H9 (cell line): Measurements from ENCODE around the gene RUNX1. TPM values are rescaled to one million over a fixed set of nuclear protein-coding genes. Genes with fewer than 3 reads are reported as not detected.

ENCODE experiments used
- DNase-seq: peaks from one replicate; pipeline ENCODE4 v3.0.0-alpha.2; 2017
- H2AFZ ChIP-seq: one replicate; pipeline ENCODE4 v1.6.1; 2013; ENCODE audit warnings: mild to moderate bottlenecking, low read length, control low read depth, moderate library complexity
- H2AK5ac ChIP-seq: 2 replicates; pipeline ENCODE4 v1.6.1; 2013; ENCODE audit warnings: low read length, control low read depth, mixed read lengths; ENCODE audit not compliant: insufficient read length
- H2BK120ac ChIP-seq: one replicate; pipeline ENCODE4 v1.6.1; 2013; ENCODE audit warnings: low read depth, mild to moderate bottlenecking, low read length, control low read depth, inconsistent platforms; ENCODE audit not compliant: poor library complexity, severe bottlenecking
- H2BK12ac ChIP-seq: 2 replicates; pipeline ENCODE4 v1.6.1; 2013; ENCODE audit warnings: low read length, control low read depth, mixed read lengths, low read depth; ENCODE audit not compliant: insufficient read length
- H2BK15ac ChIP-seq: 2 replicates; pipeline ENCODE4 v1.6.1; 2013; ENCODE audit warnings: low read depth, low read length, control low read depth
- H2BK20ac ChIP-seq: one replicate; pipeline ENCODE4 v1.6.1; 2013; ENCODE audit warnings: low read depth, mild to moderate bottlenecking, low read length, control low read depth, inconsistent platforms; ENCODE audit not compliant: poor library complexity, severe bottlenecking
- H2BK5ac ChIP-seq: 2 replicates; pipeline ENCODE4 v1.6.1; 2013; ENCODE audit warnings: low read length, control low read depth, mixed read lengths; ENCODE audit not compliant: insufficient read length
- H3K14ac ChIP-seq: 2 replicates; pipeline ENCODE4 v1.6.1; 2013; ENCODE audit warnings: low read length, control low read depth; ENCODE audit not compliant: insufficient read depth
- H3K18ac ChIP-seq: 2 replicates; pipeline ENCODE4 v1.6.1; 2013; ENCODE audit warnings: low read depth, mild to moderate bottlenecking, mixed read lengths, low read length, control low read depth; ENCODE audit not compliant: insufficient read length
- H3K23ac ChIP-seq: 2 replicates; pipeline ENCODE4 v1.6.1; 2013; ENCODE audit warnings: low read length, control low read depth, mixed read lengths, low read depth; ENCODE audit not compliant: insufficient read length
- H3K23me2 ChIP-seq: 2 replicates; pipeline ENCODE4 v1.6.1; 2013; ENCODE audit warnings: low read depth, mild to moderate bottlenecking, mixed read lengths, low read length, control low read depth; ENCODE audit not compliant: insufficient read length, poor library complexity, severe bottlenecking
- H3K27ac ChIP-seq: 2 replicates; pipeline ENCODE4 v1.5.1; 2013; ENCODE audit warnings: low read length, control low read depth, mixed read lengths, low read depth; ENCODE audit not compliant: insufficient read length
- H3K27me3 ChIP-seq: 2 replicates; pipeline ENCODE4 v1.6.1; 2013; ENCODE audit warnings: low read length, control low read depth, inconsistent platforms; ENCODE audit not compliant: insufficient read depth
- H3K4ac ChIP-seq: 2 replicates; pipeline ENCODE4 v1.6.1; 2013; ENCODE audit warnings: low read depth, mild to moderate bottlenecking, control low read depth, inconsistent platforms, low read length, moderate library complexity
- H3K4me1 ChIP-seq: 2 replicates; pipeline ENCODE4 v1.6.1; 2013; ENCODE audit warnings: low read length, control low read depth, inconsistent platforms; ENCODE audit not compliant: insufficient read depth
- H3K4me2 ChIP-seq: 2 replicates; pipeline ENCODE4 v1.6.1; 2013; ENCODE audit warnings: low read length, control low read depth, mixed read lengths; ENCODE audit not compliant: insufficient read length, insufficient read depth
- H3K56ac ChIP-seq: 2 replicates; pipeline ENCODE4 v1.6.1; 2013; ENCODE audit warnings: low read depth, mild to moderate bottlenecking, mixed read lengths, low read length, control low read depth; ENCODE audit not compliant: insufficient read length
- H3K79me1 ChIP-seq: 2 replicates; pipeline ENCODE4 v1.6.1; 2013; ENCODE audit warnings: low read depth, mild to moderate bottlenecking, moderate library complexity, low read length, control low read depth, inconsistent platforms; ENCODE audit not compliant: insufficient read depth, poor library complexity, severe bottlenecking
- H3K79me2 ChIP-seq: 2 replicates; pipeline ENCODE4 v1.6.1; 2013; ENCODE audit warnings: low read length, control low read depth, inconsistent platforms; ENCODE audit not compliant: insufficient read depth
- H3K9ac ChIP-seq: 2 replicates; pipeline ENCODE4 v1.6.1; 2013; ENCODE audit warnings: low read length, control low read depth, mixed read lengths; ENCODE audit not compliant: insufficient read length; ENCODE audit errors: extremely low read depth
- H3K9me3 ChIP-seq: one replicate; pipeline ENCODE4 v1.6.1; 2013; ENCODE audit warnings: low read depth, low read length, inconsistent platforms; ENCODE audit not compliant: control insufficient read depth
- H3T11ph ChIP-seq: one replicate; pipeline ENCODE4 v1.6.1; 2013; ENCODE audit warnings: mild to moderate bottlenecking, low read length, control low read depth, inconsistent platforms
- H4K20me1 ChIP-seq: one replicate; pipeline ENCODE4 v1.6.1; 2013; ENCODE audit not compliant: control insufficient read depth, insufficient read length, insufficient read depth
- H4K5ac ChIP-seq: 2 replicates; pipeline ENCODE4 v1.6.1; 2013; ENCODE audit warnings: low read depth, mild to moderate bottlenecking, mixed read lengths, low read length, control low read depth; ENCODE audit not compliant: insufficient read length
- H4K8ac ChIP-seq: replicated peaks from 2 replicates; pipeline ENCODE4 v1.6.1; 2013; ENCODE audit warnings: low read length, control low read depth, mixed read lengths, low read depth; ENCODE audit not compliant: insufficient read length
- H4K91ac ChIP-seq: 2 replicates; pipeline ENCODE4 v1.6.1; 2013; ENCODE audit warnings: low read depth, mild to moderate bottlenecking, moderate library complexity, mixed read lengths, low read length, control low read depth; ENCODE audit not compliant: insufficient read length
- H3K27ac Mint-ChIP-seq, 3 experiments: 2 replicates in 2 of 3; 3 replicates in 1 of 3; pipeline ENCODE4 v1.8.0; 2020 to 2021; ENCODE audit warnings: mixed read lengths in 3 of 3, mild to moderate bottlenecking in 1 of 3, moderate library complexity in 1 of 3
- H3K27me3 Mint-ChIP-seq: 2 replicates; pipeline ENCODE4 v1.8.0; 2021; ENCODE audit warnings: low read depth, mild to moderate bottlenecking, moderate library complexity, mixed read lengths
- H3K36me3 Mint-ChIP-seq, 3 experiments: 2 replicates in 2 of 3; 3 replicates in 1 of 3; pipeline ENCODE4 v1.8.0; 2020 to 2021; ENCODE audit warnings: low read depth in 3 of 3, mixed read lengths in 3 of 3; ENCODE audit not compliant: insufficient read depth in 1 of 3
- H3K4me1 Mint-ChIP-seq, 2 experiments: 2 replicates each; pipeline ENCODE4 v1.8.0; 2020; ENCODE audit warnings: mixed read lengths in 2 of 2
- H3K4me3 Mint-ChIP-seq, 2 experiments: 2 replicates in 1 of 2; 3 replicates in 1 of 2; pipeline ENCODE4 v1.8.0; 2020 to 2021; ENCODE audit warnings: mild to moderate bottlenecking in 2 of 2, mixed read lengths in 2 of 2, moderate library complexity in 1 of 2
- H3K9me3 Mint-ChIP-seq, 2 experiments: 2 replicates in 1 of 2; 3 replicates in 1 of 2; pipeline ENCODE4 v1.8.0; 2020; ENCODE audit warnings: mild to moderate bottlenecking in 2 of 2, mixed read lengths in 2 of 2, moderate library complexity in 1 of 2
- CTCF ChIP-seq: fragments of 200-600 bp; sonication (generic); conservative IDR thresholded peaks from 3 replicates; pipeline ENCODE4 v1.8.0; 2021; ENCODE audit warnings: antibody characterized with exemption, mild to moderate bottlenecking
- WGBS: extraction: QIAGEN DNeasy Blood & Tissue Kit; methylation state at CpG from one replicate; pipeline ENCODE4 v1.1.7; 2013; ENCODE audit warnings: missing lambda C conversion rate, low lambda C conversion rate, mixed read lengths; ENCODE audit not compliant: insufficient read length; ENCODE audit errors: extremely low coverage; 5-methylcytosine and 5-hydroxymethylcytosine counted together
- total RNA-seq: library from RNA; stranded (reverse); gene quantifications from 2 replicates; pipeline ENCODE4 v1.2.1, GENCODE V29; 2021

The RUNX1 gene
- total RNA-seq, 1 experiment from 2014 or later = 0.72 TPM

- no peak overlapping the region for H2BK15ac ChIP-seq
- no peak overlapping the region for H4K91ac ChIP-seq
- no peak overlapping the region for H2AFZ ChIP-seq
- no peak overlapping the region for H3K27ac ChIP-seq
- H2AK5ac ChIP-seq = no peak overlapping the region
- H3K4me2 ChIP-seq = no peak overlapping the region
- H4K20me1 ChIP-seq = no peaks in the 10 kb centered on the region
- H3K14ac ChIP-seq = no peak overlapping the region
- H2BK12ac ChIP-seq = no peak overlapping the region
- H3K79me1 ChIP-seq = no peaks in the 10 kb centered on the region
- no peaks in the 10 kb centered on the region for H3K4me1 ChIP-seq
- H3K18ac ChIP-seq = no peak overlapping the region
- H4K5ac ChIP-seq = no peak overlapping the region
- peaks cover 8% of the 10 kb centered on the region for H3K23me2 ChIP-seq
- no peak overlapping the region for H2BK20ac ChIP-seq
- H3K79me2 ChIP-seq = no peaks in the 10 kb centered on the region
- peaks cover 90% of the 10 kb centered on the region for H3K27me3 Mint-ChIP-seq
- no peak overlapping the region for H3T11ph ChIP-seq
- no peak overlapping the region for H4K8ac ChIP-seq
- no peak overlapping the region for H3K4me3 Mint-ChIP-seq
- no peak overlapping the region for H3K4ac ChIP-seq
- peaks cover 0 to 9% (median 0%) of the 10 kb centered on the region in 3 experiments; a peak in 3 of 7 replicates for H3K36me3 Mint-ChIP-seq
- no peak overlapping the region for H2BK5ac ChIP-seq
- no peak overlapping the region for H3K23ac ChIP-seq
- H3K9ac ChIP-seq = no peak overlapping the region
- WGBS = no CpG with 5 or more reads among the region's 1 CpG
- H3K9me3 ChIP-seq = no peaks in the 10 kb centered on the region
- no peak overlapping the region for H2BK120ac ChIP-seq
- no peak for TF ChIP-seq CTCF
- H3K27ac Mint-ChIP-seq = no peak overlapping the region
- H3K4me1 Mint-ChIP-seq = peaks cover 6 to 7% of the 10 kb centered on the region in 2 experiments
- H3K27me3 ChIP-seq = peaks cover 21% of the 10 kb centered on the region; the same call in 1 of the 2 replicates
- no peak for DNase-seq
- H3K9me3 Mint-ChIP-seq = peaks cover 2 to 9% of the 10 kb centered on the region in 2 experiments; a peak in 3 of 5 replicates
- H3K56ac ChIP-seq = no peak overlapping the region
Measured at GRCh38 chr21:34894401-34894800, 154.7 kb downstream of the RUNX1 start.
